AG04450 (cell line): ENCODE results near the gene CCIN. TPM values are rescaled to one million over a fixed set of nuclear protein-coding genes. Genes with fewer than 3 reads are reported as not detected.

Source experiments
- CTCF ChIA-PET: fragments of 300-600, 350-600 bp; formaldehyde crosslinking; extraction: SDS; loops from one replicate; lab custom pipeline; 2022; ENCODE audit warnings: antibody characterized with exemption, inconsistent platforms; lab: Charles Lee
- POLR2A ChIA-PET: fragments of 350-600 bp; formaldehyde crosslinking; extraction: SDS; loops from one replicate; lab custom pipeline; 2021; ENCODE audit warnings: antibody characterized with exemption, inconsistent platforms; lab: Yijun Ruan, JAX
- DNase-seq: peaks from one replicate; pipeline ENCODE4 v3.0.0-alpha.2; 2011; ENCODE audit warnings: low read depth, low spot score
- H3K27ac ChIP-seq: one replicate; pipeline ENCODE4 v1.5.1; 2012; ENCODE audit warnings: low read depth, low read length, control low read depth
- H3K27me3 ChIP-seq: one replicate; pipeline ENCODE4 v1.6.0; 2012; ENCODE audit warnings: low read length; ENCODE audit not compliant: control insufficient read depth, insufficient read depth
- H3K4me3 ChIP-seq: 2 replicates; pipeline ENCODE4 v1.5.1; 2011; ENCODE audit warnings: mild to moderate bottlenecking, low read depth, low read length, control low read depth
- H3K9me3 ChIP-seq: 2 replicates; pipeline ENCODE4 v1.5.1; 2012; ENCODE audit warnings: low read length; ENCODE audit not compliant: control insufficient read depth, insufficient read depth
- polyA plus RNA-seq: library from polyadenylated mRNA; depleted of rRNA; stranded (reverse); fragments of >200 nt; gene quantifications from 2 replicates; pipeline ENCODE4 v1.2.3, GENCODE V29; 2011
- TF ChIP-seq, protein P1 (sequence below): IDR thresholded peaks from 2 replicates; pipeline ENCODE4 v1.5.1; 2011; ENCODE audit warnings: low read depth, low read length, control low read depth, inconsistent platforms

CCIN gene
- polyA plus RNA-seq, 1 experiment: 0.48 TPM

DNA sequence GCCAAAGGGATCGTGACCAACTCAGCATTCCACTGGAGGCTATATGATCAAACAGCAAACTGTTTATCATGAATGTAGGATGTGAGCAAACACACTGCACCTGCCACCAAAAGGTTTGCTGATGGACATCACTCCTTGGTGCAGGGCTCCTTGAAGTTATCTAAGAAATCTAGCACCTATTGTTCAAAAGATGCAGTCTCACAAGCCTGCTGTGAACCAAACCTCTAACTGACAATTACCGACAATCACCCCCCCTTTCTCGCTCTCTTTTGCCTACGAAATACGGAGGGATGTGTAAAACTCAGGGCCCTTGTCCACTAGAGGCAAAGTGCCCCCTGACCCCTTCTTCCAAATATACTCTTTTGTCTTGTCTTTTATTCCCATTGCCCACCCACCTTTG lies 19.0 kb downstream of the CCIN start:
- H3K9me3 ChIP-seq: no peaks in the 10 kb centered on the region
- H3K27me3 ChIP-seq: no peaks in the 10 kb centered on the region
- H3K4me3 ChIP-seq: no peak overlapping the region
- TF ChIP-seq, protein P1, sequence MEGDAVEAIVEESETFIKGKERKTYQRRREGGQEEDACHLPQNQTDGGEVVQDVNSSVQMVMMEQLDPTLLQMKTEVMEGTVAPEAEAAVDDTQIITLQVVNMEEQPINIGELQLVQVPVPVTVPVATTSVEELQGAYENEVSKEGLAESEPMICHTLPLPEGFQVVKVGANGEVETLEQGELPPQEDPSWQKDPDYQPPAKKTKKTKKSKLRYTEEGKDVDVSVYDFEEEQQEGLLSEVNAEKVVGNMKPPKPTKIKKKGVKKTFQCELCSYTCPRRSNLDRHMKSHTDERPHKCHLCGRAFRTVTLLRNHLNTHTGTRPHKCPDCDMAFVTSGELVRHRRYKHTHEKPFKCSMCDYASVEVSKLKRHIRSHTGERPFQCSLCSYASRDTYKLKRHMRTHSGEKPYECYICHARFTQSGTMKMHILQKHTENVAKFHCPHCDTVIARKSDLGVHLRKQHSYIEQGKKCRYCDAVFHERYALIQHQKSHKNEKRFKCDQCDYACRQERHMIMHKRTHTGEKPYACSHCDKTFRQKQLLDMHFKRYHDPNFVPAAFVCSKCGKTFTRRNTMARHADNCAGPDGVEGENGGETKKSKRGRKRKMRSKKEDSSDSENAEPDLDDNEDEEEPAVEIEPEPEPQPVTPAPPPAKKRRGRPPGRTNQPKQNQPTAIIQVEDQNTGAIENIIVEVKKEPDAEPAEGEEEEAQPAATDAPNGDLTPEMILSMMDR: no peak
- CTCF ChIA-PET: interaction anchor here (1.9 to 2.8 kb wide), 2 partner anchors 22 to 243 kb away, joined by 12 to 16 read pairs; no protein-coding TSS in a partner anchor
- no peak overlapping the region for H3K27ac ChIP-seq
- no peak for DNase-seq
- POLR2A ChIA-PET: no interaction called here

DNA sequence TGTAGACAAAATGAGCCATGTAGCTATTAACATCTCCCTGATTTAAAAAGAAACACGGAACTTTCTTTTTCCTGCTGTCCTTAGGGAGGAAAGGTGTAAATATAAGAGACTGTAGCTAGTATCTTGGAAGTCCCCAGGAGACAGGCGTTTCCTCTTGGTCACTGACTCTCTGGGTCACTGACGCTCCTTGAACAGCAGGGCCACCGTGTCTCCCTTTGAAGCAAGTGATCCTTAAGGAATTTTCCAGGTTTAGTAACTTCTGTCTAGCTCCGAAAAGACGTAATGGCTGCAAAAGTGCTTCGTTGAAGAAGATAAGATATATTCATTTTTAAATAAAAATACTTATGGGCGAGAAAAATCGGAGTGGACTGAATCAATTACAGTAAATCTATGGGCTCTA lies 20.8 kb downstream of the CCIN start:
- CTCF ChIA-PET: interaction anchor here (0.6 to 2.9 kb wide), 30 partner anchors 10 to 244 kb away, joined by 3 to 17 read pairs (median 5); partner anchors contain the start of gene CCIN
- TF ChIP-seq, protein P1: no peak
- Histone ChIP-seq H3K27me3 (no peaks in the 10 kb centered on the region), H3K9me3 (no peaks in the 10 kb centered on the region), H3K4me3 (peak overlapping the region; percentile 96), H3K27ac (no peak overlapping the region)
- DNase-seq: no peak
- POLR2A ChIA-PET: interaction anchor here (0.6 to 2.6 kb wide), 25 partner anchors 11 to 499 kb away, joined by 3 to 20 read pairs (median 5); partner anchors contain the start of genes GLIPR2, GNE and RECK

DNA sequence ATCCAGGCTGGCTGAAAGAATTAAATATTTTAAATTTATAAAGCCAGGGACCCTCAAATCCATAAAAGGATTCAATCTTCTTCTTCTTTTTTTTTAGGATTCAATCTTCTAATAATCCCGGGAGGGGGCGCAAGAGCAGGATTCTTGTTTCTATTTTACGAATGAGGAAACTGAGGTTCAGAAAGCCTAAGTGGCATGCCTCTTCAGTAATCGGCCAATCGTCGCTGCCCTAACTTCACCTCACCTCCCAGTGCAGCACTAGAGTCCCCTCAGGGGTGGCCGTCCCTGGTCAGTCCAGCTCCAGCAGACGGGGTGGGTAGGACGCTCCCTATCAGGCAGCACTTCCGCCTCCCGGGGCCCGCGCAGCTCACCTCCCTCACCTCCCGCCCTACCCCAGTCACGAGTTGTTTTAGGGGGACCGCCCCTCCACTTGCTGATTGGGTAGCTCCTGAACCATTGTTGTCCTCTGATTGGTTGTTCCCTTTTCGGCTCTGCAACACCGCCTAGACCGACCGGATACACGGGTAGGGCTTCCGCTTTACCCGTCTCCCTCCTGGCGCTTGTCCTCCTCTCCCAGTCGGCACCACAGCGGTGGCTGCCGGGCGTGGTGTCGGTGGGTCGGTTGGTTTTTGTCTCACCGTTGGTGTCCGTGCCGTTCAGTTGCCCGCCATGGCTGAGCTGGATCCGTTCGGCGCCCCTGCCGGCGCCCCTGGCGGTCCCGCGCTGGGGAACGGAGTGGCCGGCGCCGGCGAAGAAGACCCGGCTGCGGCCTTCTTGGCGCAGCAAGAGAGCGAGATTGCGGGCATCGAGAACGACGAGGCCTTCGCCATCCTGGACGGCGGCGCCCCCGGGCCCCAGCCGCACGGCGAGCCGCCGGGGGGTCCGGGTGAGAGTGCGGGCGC lies 21.5 kb downstream of the CCIN start, which contains the start of gene CLTA:
Gene CLTA (plus strand): TSS at position 534 of the 902 bp plus-strand sequence. CDS start 136 bp downstream, at position 670.
- DNase-seq: peak; percentile 92
- H3K27me3 ChIP-seq: no peaks in the 10 kb centered on the region
- TF ChIP-seq, protein P1: peak; percentile 74
- H3K27ac ChIP-seq: peak within 1 kb of the TSS; percentile 89
- CTCF ChIA-PET: interaction anchor here (0.5 to 2.9 kb wide), 28 partner anchors 9 to 245 kb away, joined by 3 to 17 read pairs (median 4); no protein-coding TSS in a partner anchor
- H3K9me3 ChIP-seq: no peaks in the 10 kb centered on the region
- POLR2A ChIA-PET: interaction anchor here (0.6 to 2.6 kb wide), 29 partner anchors 11 to 500 kb away, joined by 3 to 20 read pairs (median 4); partner anchors contain the start of genes GLIPR2, GNE and RECK
- peak within 1 kb of the TSS; percentile 96 for H3K4me3 ChIP-seq

DNA sequence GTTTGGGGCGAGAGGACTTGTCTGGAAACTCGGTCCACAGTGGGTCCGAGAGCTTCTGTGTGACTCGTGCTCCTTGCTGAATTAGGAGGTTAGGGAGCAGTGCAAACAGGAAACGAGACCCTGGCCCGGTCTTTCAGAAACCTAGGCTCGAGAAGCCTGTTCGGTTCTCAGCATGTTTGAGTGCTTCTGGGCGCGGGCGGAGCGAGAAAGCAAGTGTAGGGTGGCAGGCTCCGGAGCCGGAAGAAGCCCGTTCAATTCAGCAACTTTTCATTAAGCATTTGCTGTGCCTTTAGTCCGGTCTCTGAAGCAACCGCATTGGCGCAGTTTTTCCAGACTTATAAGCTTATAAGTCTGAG lies 22.1 kb downstream of the CCIN start:
- POLR2A ChIA-PET: interaction anchor here (0.8 to 2.6 kb wide), 13 partner anchors 10 to 162 kb away, joined by 3 to 20 read pairs (median 5); partner anchors contain the start of genes GNE and RECK
- no peak for DNase-seq
- TF ChIP-seq, protein P1: no peak

More for the DNA sequence above, 22.1 kb downstream of the CCIN start:
- Histone ChIP-seq H3K4me3 (peak overlapping the region; percentile 96), H3K27ac (no peak overlapping the region), H3K27me3 (no peaks in the 10 kb centered on the region), H3K9me3 (no peaks in the 10 kb centered on the region)
- CTCF ChIA-PET: interaction anchor here (0.5 to 2.9 kb wide), 16 partner anchors 9 to 236 kb away, joined by 3 to 17 read pairs (median 4); no protein-coding TSS in a partner anchor
